ENCODE measurements around the gene MARCHF3.
"Not testable (repeated sequence)": the region's sequence is repeated elsewhere in the genome, so short reads cannot be mapped to it uniquely, and the experiment has no call there.

The MARCHF3 gene

GRCh38 chr5:126918615-126918957 is 111.8 kb downstream of the MARCHF3 start:
- DNase-seq (ENCODE audit: low read depth in 2 of 2): no peak

GRCh38 chr5:126917918-126918614 is 112.3 kb downstream of the MARCHF3 start:
- DNase-seq (ENCODE audit: low read depth in 2 of 2): no peak

- no peak for DNase-seq (ENCODE audit: low read depth in 2 of 2)
Observed at GRCh38 chr5:126915496-126915895, 114.9 kb downstream of the MARCHF3 start.

- no peak for DNase-seq (ENCODE audit: low read depth in 2 of 2)
Observed at GRCh38 chr5:126914801-126915436, 115.4 kb downstream of the MARCHF3 start.

- no peak for DNase-seq (ENCODE audit: low read depth in 2 of 2)
Observed at GRCh38 chr5:126912616-126913200, 117.7 kb downstream of the MARCHF3 start.

- no peak for DNase-seq (ENCODE audit: low read depth in 2 of 2)
Observed at GRCh38 chr5:126911986-126912385, 118.4 kb downstream of the MARCHF3 start.

GRCh38 chr5:126909856-126910255 is 120.5 kb downstream of the MARCHF3 start:
- no peak for DNase-seq (ENCODE audit: low read depth in 2 of 2)

GRCh38 chr5:126904407-126904806 is 126.0 kb downstream of the MARCHF3 start:
- DNase-seq (ENCODE audit: low read depth in 2 of 2): not testable (repeated sequence)

GRCh38 chr5:126900796-126901195 is 129.6 kb downstream of the MARCHF3 start:
- no peak for DNase-seq (ENCODE audit: low read depth in 2 of 2)

- no peak for DNase-seq (ENCODE audit: low read depth in 2 of 2)
Observed at GRCh38 chr5:126899476-126899875, 130.9 kb downstream of the MARCHF3 start.

- no peak for DNase-seq (ENCODE audit: low read depth in 2 of 2)
Observed at GRCh38 chr5:126897851-126898630, 132.3 kb downstream of the MARCHF3 start.

GRCh38 chr5:126896170-126896702 is 134.1 kb downstream of the MARCHF3 start:
- DNase-seq (ENCODE audit: low read depth in 2 of 2): no peak

GRCh38 chr5:126895712-126896111 is 134.6 kb downstream of the MARCHF3 start:
- not testable (repeated sequence) for DNase-seq (ENCODE audit: low read depth in 2 of 2)

- DNase-seq (ENCODE audit: low read depth in 2 of 2): not testable (repeated sequence)
Observed at GRCh38 chr5:126890414-126890813, 139.9 kb downstream of the MARCHF3 start.

GRCh38 chr5:126888175-126888574 is 142.2 kb downstream of the MARCHF3 start:
- no peak for DNase-seq (ENCODE audit: low read depth in 2 of 2)

- DNase-seq (ENCODE audit: low read depth in 2 of 2): no peak
Observed at GRCh38 chr5:126884269-126884819, 146.0 kb downstream of the MARCHF3 start.

- DNase-seq (ENCODE audit: low read depth in 2 of 2): no peak
Observed at GRCh38 chr5:126883564-126884245, 146.7 kb downstream of the MARCHF3 start.

- no peak for DNase-seq (ENCODE audit: low read depth in 2 of 2)
Observed at GRCh38 chr5:126881821-126882600, 148.3 kb downstream of the MARCHF3 start.

- DNase-seq (ENCODE audit: low read depth in 2 of 2): no peak
Observed at GRCh38 chr5:126878634-126879033, 151.7 kb downstream of the MARCHF3 start.

- no peak for DNase-seq (ENCODE audit: low read depth in 2 of 2)
Observed at GRCh38 chr5:126878085-126878484, 152.3 kb downstream of the MARCHF3 start.
